Fibroblast of upper back skin (primary cell): ENCODE results near the gene CCND3.

Experiments
- DNase-seq: peaks from one replicate; pipeline ENCODE4 v3.0.0-alpha.2; 2013

CCND3 gene

GRCh38 chr6:41941280-41942066 lies at the start of gene CCND3:
TSS of gene CCND3 (minus strand) at chr6:41941808. CDS start at chr6:41941649, 159 bp downstream.
- peak; percentile 91 for DNase-seq

GRCh38 chr6:41986339-41986738 lies 44.7 kb upstream of the CCND3 start:
- DNase-seq = no peak

GRCh38 chr6:41984623-41985022 lies 43.0 kb upstream of the CCND3 start:
- no peak for DNase-seq

DNA sequence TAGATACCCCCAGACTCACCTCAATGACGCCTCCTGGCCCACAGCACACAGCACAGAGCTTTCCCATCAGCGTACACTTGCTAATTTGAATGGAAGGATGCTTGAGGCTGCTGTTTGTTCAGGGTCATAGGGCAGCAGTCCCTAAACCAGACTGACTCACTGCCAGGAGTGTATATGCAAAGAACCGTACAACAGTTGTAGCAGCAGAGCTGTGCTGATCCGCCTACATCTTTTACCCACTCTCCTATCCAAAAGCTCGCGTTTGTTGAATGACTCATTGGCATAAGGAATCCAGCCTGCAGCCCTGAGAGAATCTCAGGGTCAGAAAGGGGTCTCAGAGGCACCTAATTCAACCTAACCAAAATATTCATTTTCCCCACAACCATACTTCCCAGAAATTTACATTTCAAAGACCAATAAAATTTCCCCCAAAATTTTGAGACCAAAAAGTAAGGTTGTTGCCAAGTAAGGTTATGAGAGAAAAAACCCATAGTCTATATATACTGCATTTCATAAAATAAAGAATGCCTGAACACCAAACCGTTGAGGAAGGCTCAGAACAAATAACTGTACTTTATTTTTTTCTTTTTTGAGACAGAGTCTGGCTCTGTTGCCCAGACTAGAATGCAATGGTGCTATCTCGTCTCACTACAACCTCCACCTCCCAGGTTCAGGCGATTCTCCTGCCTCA lies 35.3 kb upstream of the CCND3 start:
- peak; percentile 13 for DNase-seq

DNA sequence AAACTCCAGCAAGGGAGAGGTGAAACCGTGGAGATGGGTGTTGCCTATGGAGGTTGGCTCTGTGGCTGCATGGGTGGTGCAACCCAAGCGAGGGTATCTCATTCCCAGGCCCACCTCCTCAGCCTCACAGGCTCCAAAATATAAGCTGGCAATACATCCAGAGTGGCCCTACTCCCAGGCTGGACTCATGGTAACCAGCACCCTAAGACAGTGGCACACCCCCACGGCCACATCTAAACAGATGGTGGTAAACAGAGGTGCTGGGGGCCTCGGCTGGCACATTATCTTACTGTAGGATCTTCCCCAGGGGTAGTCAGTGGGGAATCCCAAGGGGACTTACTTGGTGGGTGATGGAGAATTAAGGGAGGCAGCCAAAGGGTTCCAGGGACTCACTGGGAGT lies 33.7 kb upstream of the CCND3 start:
- DNase-seq = no peak

- no peak for DNase-seq
These were observed 32.7 kb upstream of the CCND3 start for GRCh38 chr6:41974281-41974825.

- no peak for DNase-seq
These were observed 31.2 kb upstream of the CCND3 start for GRCh38 chr6:41972826-41973225.

- no peak for DNase-seq
These were observed 28.8 kb upstream of the CCND3 start for GRCh38 chr6:41970436-41970846.

- DNase-seq = peak; percentile 9
These were observed 26.0 kb upstream of the CCND3 start for GRCh38 chr6:41967312-41968287.

GRCh38 chr6:41966961-41967311 lies 25.3 kb upstream of the CCND3 start:
- peak; percentile 65 for DNase-seq

DNA sequence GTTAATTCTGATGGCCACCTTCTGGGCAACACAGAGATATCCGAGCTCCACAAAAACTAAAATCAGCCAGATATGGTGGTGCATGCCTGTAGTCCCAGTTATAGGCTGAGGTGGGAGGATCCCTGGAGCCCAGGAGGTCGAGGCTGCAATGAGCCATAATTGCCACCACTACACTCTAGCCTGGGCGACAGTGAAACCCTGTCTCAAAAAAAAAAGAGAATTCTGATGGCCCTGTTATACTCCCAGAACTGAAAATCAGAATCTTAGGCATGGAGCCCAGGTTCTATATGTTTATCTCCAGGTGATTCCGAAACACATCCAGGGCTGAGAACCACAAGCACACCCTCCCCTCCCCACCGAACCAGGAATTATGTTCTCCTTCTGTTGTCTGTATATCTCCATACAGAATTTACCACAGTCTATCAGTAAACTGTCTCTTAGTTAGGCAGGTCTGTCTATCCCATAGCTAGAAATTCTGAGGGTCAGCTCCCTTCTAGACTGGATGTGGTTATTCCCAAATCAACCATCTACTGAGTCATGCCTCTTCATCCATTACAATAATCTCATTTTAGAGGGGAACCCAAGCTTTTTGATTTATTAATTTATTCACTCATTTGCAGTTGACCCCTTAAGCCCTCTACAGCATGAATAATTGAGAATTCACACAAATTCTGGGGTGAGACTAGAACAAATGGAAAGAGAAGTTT lies 24.8 kb upstream of the CCND3 start:
- no peak for DNase-seq

- DNase-seq = no peak
These were observed 24.0 kb upstream of the CCND3 start for GRCh38 chr6:41965429-41966213.

DNA sequence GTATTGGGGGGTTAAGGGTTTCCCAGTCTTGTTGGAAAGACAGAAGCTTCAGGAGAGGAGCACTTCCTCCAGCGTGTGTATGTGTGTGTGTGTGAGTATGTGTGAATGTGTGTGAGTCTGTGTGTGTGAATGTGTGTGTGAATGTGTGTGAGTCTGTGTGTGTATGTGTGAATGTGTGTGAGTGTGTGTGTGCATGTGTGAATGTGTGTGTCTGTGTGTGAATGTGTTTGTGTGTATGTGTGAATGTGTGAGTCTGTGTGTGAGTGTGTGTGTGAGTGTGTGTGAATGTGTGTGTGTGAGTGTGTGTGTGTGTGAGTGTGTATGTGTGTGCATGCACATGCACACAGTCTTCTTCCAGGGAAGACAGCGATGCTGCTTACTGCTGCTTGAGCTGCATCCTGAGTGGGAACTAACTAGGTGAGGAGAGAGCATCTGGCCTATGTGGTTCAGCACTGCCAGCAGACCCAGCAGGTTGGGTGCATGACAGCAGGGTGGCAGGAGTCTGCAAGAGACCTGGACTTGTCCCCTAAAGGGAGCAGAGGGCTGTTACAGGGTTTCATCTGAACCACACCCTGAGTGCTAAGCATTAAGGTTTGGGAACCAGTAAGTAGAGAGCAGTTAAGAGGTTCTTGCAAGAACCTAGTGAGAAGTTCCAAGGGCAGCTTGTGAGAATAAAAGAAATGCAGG lies 22.7 kb upstream of the CCND3 start:
- no peak for DNase-seq

GRCh38 chr6:41963371-41963770 lies 21.8 kb upstream of the CCND3 start:
- no peak for DNase-seq

- DNase-seq = no peak
These were observed 18.4 kb upstream of the CCND3 start for GRCh38 chr6:41960028-41960427.

- DNase-seq = no peak
These were observed 16.6 kb upstream of the CCND3 start for GRCh38 chr6:41958022-41958856.

DNA sequence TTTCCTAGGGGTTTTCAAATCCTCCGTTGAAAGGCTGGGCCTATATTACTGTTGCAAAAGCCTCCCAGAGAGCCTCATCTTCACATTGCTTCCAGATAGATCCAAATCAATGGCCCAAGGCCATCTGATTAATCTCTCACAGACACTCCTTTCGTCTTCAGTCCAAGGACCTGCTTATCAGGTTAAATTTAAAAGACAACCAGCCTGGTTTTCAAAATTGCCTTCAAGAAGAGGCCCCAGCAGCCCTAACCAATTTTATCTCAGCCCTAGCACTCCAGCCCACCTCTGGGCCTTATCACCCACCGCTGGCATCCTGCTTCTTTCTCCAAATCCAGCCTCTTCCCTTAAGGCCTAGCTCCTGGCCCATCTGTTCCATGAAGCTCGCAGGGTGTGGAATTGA lies 15.5 kb upstream of the CCND3 start:
- DNase-seq = no peak

- DNase-seq = no peak
These were observed 13.8 kb upstream of the CCND3 start for GRCh38 chr6:41955412-41955811.

GRCh38 chr6:41954668-41955067 lies 13.1 kb upstream of the CCND3 start:
- DNase-seq = no peak
